ENCODE measurements around the gene RNASE1.
"Not testable (repeated sequence)": the region's sequence is repeated elsewhere in the genome, so short reads cannot be mapped to it uniquely, and the experiment has no call there.

RNASE1 gene

DNA sequence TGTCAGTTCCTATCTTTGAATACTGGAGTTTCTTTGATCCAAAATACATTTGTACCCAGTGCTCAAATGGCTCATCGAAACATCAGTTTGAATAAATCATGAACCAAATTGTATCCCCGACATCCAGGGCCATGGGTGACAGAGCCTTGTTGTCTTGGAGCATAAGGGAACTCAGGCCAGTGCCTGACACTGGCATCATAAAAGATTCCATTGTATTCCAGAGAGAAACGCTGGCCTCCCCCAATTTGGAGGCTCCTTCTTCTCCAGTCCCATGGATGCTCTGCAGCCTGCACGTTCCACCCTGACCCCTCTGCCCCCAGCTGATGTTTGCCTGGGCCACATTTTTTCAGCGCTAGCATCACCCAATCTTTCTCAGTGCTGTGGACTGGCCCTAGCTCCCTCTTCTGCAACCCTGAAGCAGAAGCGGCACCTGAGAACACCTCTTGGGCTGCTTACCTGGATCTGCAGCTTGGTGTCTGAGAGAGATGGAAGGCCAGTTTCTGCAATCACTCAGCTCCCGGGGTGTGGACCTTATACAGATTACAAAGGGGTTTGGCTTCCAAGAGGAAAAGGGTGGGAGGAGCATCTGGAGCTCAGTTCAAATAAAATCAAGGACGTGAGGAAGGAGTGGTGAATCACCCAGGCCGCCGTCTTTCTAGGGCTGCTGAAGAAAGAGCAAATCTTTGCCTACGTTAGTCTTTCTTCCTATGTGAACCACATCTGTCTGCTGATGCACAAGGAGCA lies at the start of gene RNASE1:
Gene RNASE1 (minus strand): TSS at position 504 of the 744 bp plus-strand sequence. CDS start 776 bp downstream, outside the sequence.
- no peak for DNase-seq (ENCODE audit: insufficient read length, low spot score)
- no peak for FAIRE-seq

DNA sequence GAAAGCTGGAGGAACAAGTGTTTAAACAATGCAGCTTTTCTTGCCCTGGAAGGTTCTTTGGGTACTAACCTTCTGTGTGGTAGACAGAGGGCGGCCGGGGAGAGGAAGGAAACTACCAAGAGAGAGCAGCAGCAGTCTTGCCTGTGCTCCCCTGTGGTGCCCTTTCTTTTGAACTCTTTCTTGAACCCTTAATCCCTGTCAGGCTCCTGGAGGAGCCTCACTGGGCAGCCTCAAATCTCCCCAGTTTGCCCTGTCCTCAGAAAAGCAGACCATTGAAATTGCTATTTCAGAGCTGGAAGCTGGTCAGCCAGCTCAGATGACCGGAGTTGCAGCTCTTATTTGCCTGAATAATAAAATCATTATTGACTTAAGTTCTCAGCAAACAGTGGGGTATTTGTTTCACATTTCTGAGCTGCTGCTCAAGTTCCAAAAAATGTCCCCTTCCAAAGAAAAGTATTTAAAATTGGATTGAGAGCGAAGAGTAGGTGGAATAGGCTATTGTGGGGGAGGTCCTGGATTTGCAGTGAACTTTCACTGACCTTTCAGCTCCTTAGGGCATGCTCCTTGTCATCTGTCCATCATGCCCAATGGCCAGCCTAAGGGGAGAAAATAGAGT lies 46.4 kb upstream of the RNASE1 start:
- DNase-seq (ENCODE audit: insufficient read length, low spot score) (no peak), FAIRE-seq (no peak)

DNA sequence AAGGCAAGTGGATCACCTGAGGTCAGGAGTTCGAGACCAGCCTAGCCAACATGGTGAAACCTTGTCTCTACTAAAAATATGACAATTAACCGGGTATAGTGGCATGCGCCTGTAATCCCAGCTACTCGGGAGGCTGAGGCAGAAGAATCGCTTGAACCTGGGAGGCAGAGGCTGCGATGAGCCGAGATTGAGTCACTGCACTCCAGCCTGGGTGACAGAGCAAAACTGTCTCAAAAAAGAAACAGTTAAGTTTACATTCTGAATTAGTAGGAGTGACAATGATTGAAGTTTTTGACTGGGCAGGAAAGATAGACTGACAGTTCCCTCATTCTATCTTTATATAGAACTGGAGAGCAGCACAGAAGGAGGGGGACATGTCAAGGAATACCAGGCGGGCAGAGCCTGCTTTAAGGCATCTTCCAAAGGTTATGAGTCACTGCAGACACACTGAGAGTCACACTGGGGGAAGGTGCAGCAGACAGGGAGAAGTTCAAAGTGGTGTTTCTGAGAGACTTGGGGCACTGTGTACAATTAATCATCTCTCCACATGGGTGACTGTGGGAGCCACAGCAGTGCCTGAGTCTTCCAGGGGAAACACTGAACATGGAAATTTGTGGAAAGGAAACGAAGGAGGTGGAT lies 45.8 kb upstream of the RNASE1 start:
- FAIRE-seq (no peak), DNase-seq (ENCODE audit: insufficient read length, low spot score) (no peak)

DNA sequence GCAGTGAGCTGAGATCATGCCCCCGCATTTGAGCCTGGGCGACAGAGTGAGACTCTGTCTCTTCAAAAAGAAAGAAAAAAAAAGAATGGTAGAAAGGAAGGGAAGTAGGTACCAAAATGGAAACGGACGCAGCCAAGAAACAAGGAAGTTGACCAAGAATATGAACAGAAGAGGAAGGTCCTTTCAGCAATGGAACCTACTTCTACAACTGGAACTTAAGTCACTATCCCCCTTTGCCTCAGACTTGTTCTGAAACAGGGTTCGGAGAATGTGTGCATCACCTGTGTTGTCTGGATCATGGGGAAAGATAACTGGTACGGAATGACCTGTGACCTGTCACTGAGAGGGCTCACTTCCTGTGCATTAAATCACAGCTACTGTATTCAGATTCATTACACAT lies 43.9 kb upstream of the RNASE1 start:
- DNase-seq (ENCODE audit: insufficient read length, low spot score) (no peak), FAIRE-seq (no peak)

DNA sequence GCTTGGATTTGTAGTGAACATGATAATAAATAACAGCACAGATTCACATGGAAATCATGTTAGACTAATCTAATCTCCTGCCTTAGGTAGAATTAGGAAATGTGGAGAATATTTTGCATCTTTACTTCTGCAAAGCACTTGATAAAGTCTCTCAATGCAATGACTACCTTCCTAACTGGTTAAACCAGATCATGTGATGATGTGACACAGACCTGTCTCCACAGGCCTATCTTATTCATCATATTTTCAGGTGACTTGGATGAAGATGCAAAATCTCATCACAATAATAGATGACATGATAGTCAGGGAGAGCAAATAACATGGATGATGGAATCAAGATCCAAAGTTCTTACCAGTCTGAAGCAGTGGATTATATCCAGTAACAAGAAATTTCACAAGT lies 38.5 kb upstream of the RNASE1 start:
- DNase-seq (ENCODE audit: insufficient read length, low spot score) (no peak), FAIRE-seq (no peak)

DNA sequence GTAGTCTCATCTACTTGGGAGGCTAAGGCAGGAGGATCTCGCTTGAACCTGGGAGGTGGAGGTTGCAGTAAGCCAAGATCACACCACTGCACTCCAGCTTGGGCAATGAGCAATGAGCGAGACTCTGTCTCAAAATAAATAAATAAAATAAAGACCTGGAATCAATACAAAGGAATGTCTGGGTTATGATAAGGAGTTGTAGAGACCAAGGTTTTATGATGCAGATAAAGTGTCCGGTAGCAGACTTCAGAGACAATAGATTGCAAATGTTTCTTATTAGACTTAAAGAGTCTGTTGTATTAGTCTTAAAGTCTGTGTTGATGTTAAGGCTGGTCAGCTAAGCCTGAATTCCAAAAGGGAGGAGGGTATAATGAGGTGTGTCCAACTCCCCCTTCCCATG lies 35.2 kb upstream of the RNASE1 start:
- DNase-seq (ENCODE audit: insufficient read length, low spot score) (no peak), FAIRE-seq (no peak)

DNA sequence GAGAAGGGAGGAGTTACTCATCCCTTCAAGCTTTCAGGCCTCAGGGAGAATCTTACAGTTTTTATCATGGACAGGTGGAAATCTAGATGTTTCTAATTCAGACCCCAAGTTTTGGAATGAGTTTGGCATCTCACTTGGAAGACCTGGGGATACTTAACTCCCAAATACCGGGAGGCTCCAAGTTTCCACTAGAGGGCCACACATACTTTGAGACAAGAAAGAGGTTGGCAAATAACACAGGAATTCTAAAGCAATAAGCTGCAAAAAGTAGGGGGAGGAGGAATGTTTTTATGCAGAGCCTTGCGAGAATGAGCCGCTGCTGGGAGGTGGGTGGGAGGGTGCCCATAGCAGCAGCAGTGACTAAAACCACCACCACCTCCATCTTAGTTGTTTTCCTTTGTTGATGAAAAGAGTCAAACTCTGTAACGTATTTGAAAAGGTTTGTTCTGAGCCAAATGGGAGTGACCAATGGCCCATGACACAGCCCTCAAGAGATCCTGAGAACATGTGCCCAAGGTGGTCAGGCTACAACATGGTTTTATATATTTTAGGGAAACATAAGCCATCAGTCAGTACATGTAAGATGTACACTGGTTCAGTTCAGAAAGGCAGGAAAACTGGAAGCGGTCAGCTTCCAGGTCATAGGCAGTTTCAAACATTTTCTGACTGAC lies 34.2 kb upstream of the RNASE1 start:
- DNase-seq (ENCODE audit: insufficient read length, low spot score) = no peak

DNA sequence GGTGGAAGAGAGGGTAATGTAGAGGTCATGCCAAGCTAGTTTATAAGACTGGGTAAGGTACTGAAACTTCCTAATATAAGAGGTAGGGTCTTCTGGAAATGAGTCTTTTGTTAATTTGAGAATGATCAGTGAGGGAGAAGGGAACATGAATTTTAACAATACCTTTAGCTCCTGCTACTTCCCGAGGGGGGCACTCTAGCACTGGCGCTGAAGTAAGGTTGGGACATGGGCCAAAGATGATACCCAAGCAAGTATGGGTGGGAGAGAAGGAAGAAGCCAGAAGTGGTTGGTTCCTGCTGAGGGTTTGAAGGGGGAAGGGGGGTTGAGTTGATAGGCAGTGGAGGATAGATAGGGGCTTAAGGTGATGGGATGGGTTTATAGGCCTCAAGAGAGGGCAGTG lies 32.3 kb upstream of the RNASE1 start:
- no peak for DNase-seq (ENCODE audit: insufficient read length, low spot score)
- no peak for FAIRE-seq

More for the DNA sequence above, 34.2 kb upstream of the RNASE1 start:
- no peak for FAIRE-seq

DNA sequence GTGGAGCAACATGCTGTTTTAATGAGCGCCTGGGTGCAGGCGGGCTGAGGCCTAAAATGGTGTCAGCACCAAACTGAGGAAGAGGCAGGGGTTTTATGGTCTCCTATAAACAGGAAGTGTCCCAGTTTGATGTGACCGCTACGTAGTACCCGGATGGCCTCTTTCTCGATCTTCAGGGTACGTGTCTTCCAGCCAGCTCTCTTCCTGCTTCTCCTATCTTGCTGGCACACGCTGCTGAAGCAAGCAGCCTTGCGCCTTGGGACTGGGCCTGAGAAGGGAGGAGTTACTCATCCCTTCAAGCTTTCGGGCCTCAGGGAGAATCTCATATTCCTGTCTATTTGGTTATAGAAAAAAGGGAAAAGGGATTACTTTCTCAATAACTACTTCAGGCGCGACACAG lies 28.2 kb upstream of the RNASE1 start:
- FAIRE-seq (no peak), DNase-seq (ENCODE audit: insufficient read length, low spot score) (no peak)

DNA sequence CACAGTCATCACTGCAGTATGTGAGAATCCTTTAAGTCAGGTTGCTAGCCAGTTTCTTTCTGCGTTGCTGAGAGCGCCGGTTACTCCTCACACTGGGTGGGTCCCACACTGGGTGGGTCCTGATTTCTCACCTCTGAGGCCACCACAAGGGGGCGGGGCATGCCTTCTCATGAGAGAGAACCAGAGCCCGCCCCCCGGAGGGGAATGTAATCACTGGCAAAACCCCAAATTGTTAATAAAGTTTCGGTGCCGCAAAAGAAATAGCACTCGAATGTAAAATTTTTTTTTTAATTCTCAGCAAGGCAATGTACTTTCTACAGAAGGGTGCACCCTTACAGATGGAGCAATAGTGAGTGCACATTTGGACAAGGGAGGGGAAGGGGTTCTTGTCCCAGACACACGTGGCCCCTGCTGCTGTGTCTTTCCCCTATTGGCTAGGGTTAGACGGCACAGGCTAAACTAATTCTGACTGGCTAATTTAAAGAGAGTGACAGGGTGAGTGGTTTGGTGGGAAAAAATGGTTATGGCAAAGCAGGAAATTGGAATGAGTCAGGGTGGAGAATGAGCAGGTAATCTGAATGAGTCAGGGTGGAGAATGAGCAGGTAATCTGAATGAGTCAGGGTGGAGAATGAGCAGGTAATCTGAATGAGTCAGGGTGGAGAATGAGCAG lies 25.5 kb upstream of the RNASE1 start:
- DNase-seq (ENCODE audit: insufficient read length, low spot score); FAIRE-seq: not testable (repeated sequence)

DNA sequence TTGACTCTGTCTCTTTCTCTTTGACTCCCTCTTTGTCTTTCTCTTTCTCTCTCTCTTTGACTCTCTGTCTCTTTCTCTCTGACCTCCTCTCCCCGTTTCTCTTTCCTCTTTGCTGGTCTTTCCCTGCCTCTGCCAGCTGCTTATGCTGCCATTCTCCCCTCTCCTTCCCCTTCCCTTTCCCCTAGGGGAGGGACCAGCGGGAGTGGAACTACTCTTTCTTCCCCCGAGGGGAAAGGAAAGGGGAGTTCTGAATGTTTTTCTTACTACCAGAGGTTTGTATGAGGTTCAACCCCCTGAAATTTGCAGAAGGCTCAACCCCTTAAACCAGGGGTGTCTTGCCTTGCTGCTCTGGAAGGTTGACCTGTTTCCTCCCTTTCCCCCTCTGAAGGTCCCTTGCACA lies 24.7 kb upstream of the RNASE1 start:
- DNase-seq (ENCODE audit: insufficient read length, low spot score) = no peak
- FAIRE-seq = no peak

DNA sequence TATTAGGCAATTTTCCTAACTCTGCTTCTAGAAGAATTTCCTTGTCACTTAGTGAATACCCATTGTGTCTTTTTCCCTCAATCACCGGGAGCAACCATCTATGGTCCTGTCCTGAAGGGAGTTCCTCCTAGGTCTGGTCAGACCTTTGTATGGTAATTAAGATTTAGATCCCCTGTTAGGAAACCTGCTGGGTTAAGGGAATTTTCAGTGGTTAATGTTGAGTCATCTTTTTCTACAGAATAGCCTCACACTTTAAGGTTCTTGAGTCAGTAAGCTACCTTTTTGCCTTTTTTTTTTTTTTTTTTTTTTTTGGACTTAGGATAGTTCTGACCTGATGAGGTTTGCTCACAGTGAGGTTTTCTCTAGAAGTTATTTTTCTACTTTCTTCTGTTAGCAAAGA lies 24.0 kb upstream of the RNASE1 start:
- not testable (repeated sequence) for FAIRE-seq; DNase-seq (ENCODE audit: insufficient read length, low spot score)

DNA sequence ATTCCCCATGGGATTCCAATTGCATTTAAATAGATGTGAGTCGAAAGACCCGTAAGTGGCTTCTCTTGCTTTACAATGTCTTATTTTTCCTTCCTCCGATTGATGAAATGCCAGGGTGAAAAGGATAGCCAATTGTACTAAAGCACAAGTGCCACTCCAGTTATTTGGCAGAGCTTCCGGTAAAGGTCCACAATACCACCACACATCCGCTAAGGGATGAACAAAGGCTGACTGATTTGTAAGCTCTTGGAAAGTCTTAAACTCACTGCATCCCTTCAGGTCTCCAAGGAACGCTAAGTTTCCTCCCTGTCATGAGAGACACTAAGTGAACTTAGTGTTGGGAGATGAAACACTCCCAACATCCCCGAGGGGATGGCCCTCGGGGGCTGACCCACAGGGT lies 21.2 kb upstream of the RNASE1 start:
- no peak for FAIRE-seq
- no peak for DNase-seq (ENCODE audit: insufficient read length, low spot score)

DNA sequence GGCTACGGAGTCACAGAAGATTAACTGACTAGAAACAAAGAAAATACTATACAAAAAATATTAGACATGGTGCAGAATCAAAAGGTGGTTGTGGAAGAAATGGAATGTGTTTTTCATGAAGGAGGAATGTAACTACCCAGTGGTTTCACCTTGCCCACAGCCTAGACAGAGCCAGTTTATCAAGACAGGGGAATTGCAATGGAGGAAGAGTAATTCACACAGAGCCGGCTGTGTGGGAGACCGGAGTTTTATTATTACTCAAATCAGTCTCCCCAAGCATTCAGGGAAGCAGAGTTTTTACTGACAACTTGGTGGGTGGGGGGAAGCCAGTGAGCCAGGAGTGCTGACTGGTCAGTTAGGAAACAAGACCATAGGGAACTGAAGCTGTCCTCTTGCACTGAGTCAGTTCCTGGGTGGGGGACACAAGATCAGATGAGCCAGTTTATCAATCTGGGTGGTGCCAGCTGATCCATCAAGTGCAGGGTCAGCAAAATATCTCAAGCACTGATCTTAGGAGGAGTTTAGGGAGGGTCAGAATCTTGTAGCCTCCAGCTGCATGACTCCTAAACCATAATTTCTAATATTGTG lies 19.0 kb upstream of the RNASE1 start:
- FAIRE-seq = not testable (repeated sequence)

DNA sequence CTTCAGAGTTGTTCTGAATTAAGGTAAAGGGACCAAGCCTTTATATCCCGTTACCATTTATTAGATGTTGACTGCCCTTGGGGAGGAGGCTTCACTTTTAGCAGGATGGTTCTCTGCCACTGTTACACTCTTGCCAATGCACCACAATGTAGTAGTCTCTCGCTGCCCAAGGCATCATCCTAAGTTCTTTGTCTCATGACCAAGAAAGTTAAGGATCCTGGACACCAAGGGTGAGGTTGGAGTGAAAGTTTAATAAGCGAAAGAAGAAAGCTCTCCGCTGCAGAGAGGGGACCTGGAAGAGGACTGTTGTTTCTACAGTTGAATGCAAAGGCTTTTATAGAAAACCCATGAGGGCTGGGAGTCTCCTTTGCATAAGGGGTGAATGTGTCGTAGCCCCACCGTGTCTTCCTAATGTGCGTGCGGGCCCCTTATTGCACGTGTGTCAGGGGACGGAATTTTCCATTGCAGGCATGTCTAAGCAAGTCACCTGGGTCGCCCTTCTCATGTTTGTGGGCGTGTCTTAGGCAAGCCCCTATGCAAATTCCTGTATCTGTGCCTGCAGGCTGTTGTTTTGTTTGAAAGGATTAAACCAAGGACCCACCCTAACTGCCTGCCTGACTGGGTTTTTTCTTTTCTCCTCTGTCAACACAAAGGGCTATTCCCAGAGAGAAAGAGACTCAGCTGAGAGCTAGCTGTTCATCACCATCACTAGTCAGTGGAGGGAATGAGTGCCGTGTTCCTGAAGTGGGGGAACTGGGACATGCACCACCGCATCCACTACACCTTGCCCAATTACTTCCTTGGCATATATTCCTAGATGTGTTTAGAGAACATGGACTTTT lies 17.6 kb upstream of the RNASE1 start:
- DNase-seq (ENCODE audit: insufficient read length, low spot score) (no peak), FAIRE-seq (no peak)

More for the DNA sequence above, 19.0 kb upstream of the RNASE1 start:
- DNase-seq (ENCODE audit: insufficient read length, low spot score) = not testable (repeated sequence)

DNA sequence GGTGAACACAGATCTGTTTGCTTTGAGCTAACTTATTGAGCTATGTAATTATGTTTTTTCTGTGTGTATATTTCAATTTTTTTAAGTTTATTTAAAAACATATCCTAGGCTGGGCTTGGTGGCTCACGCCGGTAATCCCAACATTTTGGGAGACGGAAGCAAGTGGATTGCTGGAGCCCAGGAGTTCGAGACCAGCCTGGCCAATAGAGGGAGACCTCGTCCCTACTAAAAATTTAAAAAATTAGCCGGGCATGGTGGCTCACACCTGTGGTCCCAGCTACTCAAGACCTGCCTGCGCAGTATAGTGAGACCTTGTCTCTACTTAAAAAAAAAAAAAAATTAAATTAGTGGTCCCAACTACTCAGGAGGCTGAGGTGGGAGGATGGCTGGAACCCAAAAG lies 16.2 kb upstream of the RNASE1 start:
- DNase-seq (ENCODE audit: insufficient read length, low spot score) (no peak), FAIRE-seq (no peak)

DNA sequence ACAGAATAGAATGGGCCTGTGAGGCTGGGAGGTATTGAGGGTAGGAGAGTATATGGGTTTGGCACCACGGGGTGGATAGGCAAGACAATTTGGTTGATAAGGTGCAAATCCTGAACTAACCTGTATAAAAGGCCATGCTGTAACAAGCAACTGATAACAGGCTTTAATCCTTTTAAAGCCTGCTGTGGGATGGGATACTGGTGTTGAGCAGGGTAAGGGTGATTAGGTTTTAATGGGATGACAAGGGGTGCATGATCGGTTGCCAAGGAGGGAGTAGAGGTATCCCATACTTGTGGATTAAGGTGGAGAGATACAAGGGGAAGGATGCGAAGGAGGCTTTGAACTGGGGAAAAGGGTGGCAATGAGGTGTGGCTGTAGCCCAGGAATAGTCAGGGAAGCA lies 13.3 kb upstream of the RNASE1 start:
- FAIRE-seq; DNase-seq (ENCODE audit: insufficient read length, low spot score): not testable (repeated sequence)

DNA sequence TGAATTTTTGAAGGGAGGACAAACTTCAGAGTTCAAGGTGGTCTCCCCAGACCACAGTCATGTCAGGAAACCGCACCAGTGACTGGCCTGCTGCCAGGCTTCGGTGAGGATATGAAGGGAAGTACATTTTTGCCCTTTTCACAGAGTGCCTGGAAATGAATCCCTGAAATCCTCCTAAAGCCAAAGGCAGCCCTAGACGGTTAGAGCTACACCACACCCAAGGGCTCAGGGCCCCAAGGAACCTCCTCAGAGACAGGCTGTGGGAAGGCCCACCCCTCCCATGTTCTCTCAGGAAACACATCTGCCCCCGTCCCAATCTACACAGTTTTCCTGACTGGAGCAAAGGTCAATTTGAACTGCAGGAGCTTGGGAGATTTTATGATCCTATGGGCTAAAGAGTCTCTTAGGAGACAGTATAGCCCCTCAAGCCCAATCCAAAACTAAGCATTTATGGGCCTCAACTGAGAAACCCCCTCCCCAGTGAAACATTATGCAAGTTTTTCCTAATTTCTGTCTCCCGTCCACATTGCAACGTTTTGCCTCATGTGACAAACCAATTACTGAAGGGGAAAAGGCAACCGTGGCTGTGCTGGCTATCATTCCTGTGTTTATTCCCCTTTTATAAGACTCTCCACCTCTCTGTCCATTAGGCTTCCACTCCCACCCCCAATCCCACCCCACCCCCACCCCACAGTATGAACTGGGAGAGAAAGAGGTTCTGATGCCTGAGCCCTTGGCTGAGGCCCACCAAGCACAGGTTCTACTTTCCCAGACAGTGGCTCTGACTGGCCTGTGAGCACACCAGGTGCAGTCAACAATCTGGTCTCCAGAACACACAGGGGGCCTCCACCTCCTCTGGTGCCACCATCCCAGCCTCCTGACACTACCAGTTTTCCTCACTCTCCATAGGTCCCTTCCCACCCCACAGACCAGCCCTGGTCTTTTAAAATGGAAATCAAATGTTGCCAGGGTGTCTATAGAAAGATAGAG lies 9.6 kb upstream of the RNASE1 start:
- no peak for FAIRE-seq
- DNase-seq (ENCODE audit: insufficient read length, low spot score) = no peak

Data from HTR-8/SVneo (cell line).